ENCODE data around the gene KRTAP13-4.

The KRTAP13-4 gene

DNA sequence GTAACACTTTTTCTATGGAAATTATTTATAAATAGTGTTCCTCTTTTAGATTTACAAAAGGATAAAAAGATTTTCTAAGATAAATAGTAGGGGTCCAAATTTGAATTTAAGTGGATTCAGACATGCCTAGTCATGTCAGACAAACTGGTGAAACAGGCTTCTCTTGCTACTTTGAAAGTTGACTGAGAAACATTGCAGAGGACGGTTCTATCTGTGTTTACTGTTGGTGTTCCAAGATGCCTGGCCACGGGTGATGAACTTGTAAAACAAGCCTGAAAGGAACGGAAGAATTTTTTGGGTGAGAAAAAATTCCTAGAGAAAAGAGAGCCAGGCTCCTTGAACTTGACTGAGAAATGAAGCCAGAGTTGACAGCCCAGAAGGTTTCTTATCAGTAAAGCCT lies 48.0 kb downstream of the KRTAP13-4 start:
- Histone ChIP-seq H3K36me3 (no peaks in the 10 kb centered on the region), H3K27me3 (no peaks in the 10 kb centered on the region), H3K4me3 (ENCODE audit: low read depth, low read length) (no peak overlapping the region), H3K9me3 (no peaks in the 10 kb centered on the region), H3K4me1 (no peaks in the 10 kb centered on the region)
- TF ChIP-seq, protein P1, sequence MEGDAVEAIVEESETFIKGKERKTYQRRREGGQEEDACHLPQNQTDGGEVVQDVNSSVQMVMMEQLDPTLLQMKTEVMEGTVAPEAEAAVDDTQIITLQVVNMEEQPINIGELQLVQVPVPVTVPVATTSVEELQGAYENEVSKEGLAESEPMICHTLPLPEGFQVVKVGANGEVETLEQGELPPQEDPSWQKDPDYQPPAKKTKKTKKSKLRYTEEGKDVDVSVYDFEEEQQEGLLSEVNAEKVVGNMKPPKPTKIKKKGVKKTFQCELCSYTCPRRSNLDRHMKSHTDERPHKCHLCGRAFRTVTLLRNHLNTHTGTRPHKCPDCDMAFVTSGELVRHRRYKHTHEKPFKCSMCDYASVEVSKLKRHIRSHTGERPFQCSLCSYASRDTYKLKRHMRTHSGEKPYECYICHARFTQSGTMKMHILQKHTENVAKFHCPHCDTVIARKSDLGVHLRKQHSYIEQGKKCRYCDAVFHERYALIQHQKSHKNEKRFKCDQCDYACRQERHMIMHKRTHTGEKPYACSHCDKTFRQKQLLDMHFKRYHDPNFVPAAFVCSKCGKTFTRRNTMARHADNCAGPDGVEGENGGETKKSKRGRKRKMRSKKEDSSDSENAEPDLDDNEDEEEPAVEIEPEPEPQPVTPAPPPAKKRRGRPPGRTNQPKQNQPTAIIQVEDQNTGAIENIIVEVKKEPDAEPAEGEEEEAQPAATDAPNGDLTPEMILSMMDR (IDR thresholded peaks at IDR 0.05; ENCODE audit: low read depth, low read length): no peak
- DNase-seq: no peak

DNA sequence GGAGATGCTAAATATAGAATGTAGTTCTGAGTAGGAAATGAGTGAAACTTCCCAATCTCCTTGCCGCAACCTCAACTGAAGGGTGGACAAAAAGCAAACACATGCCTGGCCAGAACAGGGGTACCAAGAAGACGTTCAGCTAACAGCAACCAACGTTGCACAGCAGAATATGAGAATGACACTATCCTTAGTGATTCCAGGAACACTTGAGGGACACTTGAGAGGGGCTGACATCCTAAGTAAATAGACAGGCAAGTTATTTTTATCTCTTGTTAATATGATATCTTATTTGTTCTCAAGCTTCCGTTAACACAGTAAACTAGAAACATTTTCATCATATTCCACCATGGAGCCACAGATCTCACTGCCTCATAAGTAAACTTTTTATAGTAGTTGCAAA lies 49.2 kb downstream of the KRTAP13-4 start:
- Histone ChIP-seq H3K27me3 (no peaks in the 10 kb centered on the region), H3K36me3 (no peaks in the 10 kb centered on the region), H3K9me3 (no peaks in the 10 kb centered on the region), H3K4me1 (no peaks in the 10 kb centered on the region), H3K4me3 (ENCODE audit: low read depth, low read length) (no peak overlapping the region)
- TF ChIP-seq, protein P1 (IDR thresholded peaks at IDR 0.05; ENCODE audit: low read depth, low read length): no peak
- no peak for DNase-seq

DNA sequence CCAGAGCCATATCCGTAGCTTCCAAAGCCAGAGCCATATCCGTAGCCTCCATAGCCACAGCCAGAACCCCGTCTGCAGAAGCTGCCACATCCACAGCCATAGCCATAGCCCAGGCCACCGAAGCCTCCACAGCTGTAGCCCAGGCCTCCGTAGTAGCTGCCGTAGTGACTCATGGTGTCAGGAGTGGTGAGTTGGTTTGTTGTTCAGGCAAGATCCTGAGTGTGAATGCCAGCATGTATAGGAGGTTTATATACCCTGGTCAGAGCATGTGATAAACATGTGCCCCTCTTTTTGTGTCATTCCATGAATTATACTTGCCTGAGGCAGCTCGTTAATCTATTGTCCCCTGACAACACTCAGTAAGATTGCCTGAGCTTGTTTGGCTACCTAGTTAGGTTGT lies 50.1 kb downstream of the KRTAP13-4 start, which contains the start of gene KRTAP19-1:
KRTAP19-1 (minus strand) TSS at position 223 of the 400 bp plus-strand sequence; CDS start at position 173, 50 bp downstream.
- H3K9me3 ChIP-seq: no peaks in the 10 kb centered on the region; the same call in 1 of the 2 replicates
- no peaks in the 10 kb centered on the region for H3K27me3 ChIP-seq
- no peaks in the 10 kb centered on the region for H3K36me3 ChIP-seq
- TF ChIP-seq, protein P1 (IDR thresholded peaks at IDR 0.05; ENCODE audit: low read depth, low read length): no peak
- H3K4me1 ChIP-seq: no peaks in the 10 kb centered on the region
- no peak within 1 kb of the TSS for H3K4me3 ChIP-seq (ENCODE audit: low read depth, low read length)
- no peak for DNase-seq
